GM23338 (cell line): ENCODE measurements around the gene TMEM151B. TPM values are rescaled to one million over a fixed set of nuclear protein-coding genes. Genes with fewer than 3 reads are reported as not detected.

ENCODE experiments used
- ATAC-seq: fragments of 200-7000 bp; cut with Tn5 transposase; 3 replicates; pipeline ENCODE4 v1.9.1; 2020
- DNase-seq: peaks from one replicate; pipeline ENCODE4 v3.0.0-alpha.2; 2015; ENCODE audit warnings: low spot score
- H2AFZ ChIP-seq: fragments of 200-600 bp; sonication (generic); 2 replicates; pipeline ENCODE4 v1.8.0; 2016; ENCODE audit warnings: antibody characterized with exemption, mild to moderate bottlenecking, moderate library complexity
- H3F3A ChIP-seq: fragments of 200-600 bp; sonication (generic); replicated peaks from 2 replicates; pipeline ENCODE4 v1.8.0; 2017; ENCODE audit warnings: antibody characterized with exemption, mixed run types, low read depth
- H3K27ac ChIP-seq: fragments of 200-600 bp; sonication (generic); 2 replicates; pipeline ENCODE4 v1.6.1; 2016; ENCODE audit warnings: low read depth
- H3K27me3 ChIP-seq: fragments of 200-600 bp; sonication (generic); 2 replicates; pipeline ENCODE4 v1.8.0; 2016; ENCODE audit warnings: mild to moderate bottlenecking, mixed run types, moderate library complexity; ENCODE audit not compliant: insufficient read depth
- H3K36me3 ChIP-seq: fragments of 200-600 bp; sonication (generic); 2 replicates; pipeline ENCODE4 v1.8.0; 2016; ENCODE audit warnings: mild to moderate bottlenecking; ENCODE audit not compliant: insufficient read depth
- H3K4me1 ChIP-seq: fragments of 200-600 bp; sonication (generic); 2 replicates; pipeline ENCODE4 v1.8.0; 2016; ENCODE audit warnings: mild to moderate bottlenecking, moderate library complexity; ENCODE audit not compliant: insufficient read depth
- H3K4me2 ChIP-seq: fragments of 200-600 bp; sonication (generic); 2 replicates; pipeline ENCODE4 v1.7.1; 2017; ENCODE audit warnings: mixed run types
- H3K4me3 ChIP-seq: fragments of 200-600 bp; sonication (generic); 2 replicates; pipeline ENCODE4 v1.6.1; 2016; ENCODE audit warnings: mixed run types
- H3K79me2 ChIP-seq: fragments of 200-600 bp; sonication (generic); replicated peaks from 2 replicates; pipeline ENCODE4 v1.8.0; 2017; ENCODE audit warnings: mild to moderate bottlenecking; ENCODE audit not compliant: insufficient read depth
- H3K9me2 ChIP-seq: fragments of 200-600 bp; sonication (generic); 2 replicates; pipeline ENCODE4 v1.8.0; 2017; ENCODE audit not compliant: insufficient read depth
- H4K20me1 ChIP-seq: fragments of 200-600 bp; sonication (generic); replicated peaks from 2 replicates; pipeline ENCODE4 v1.8.0; 2017; ENCODE audit warnings: mild to moderate bottlenecking; ENCODE audit not compliant: insufficient read depth
- H3K27ac Mint-ChIP-seq: 2 replicates; pipeline ENCODE4 v1.8.0; 2020; ENCODE audit warnings: inconsistent platforms, mild to moderate bottlenecking, moderate library complexity, mixed read lengths
- H3K27me3 Mint-ChIP-seq: 3 replicates; pipeline ENCODE4 v1.8.0; 2022; ENCODE audit warnings: low read depth, mild to moderate bottlenecking, moderate library complexity, mixed read lengths, inconsistent platforms; ENCODE audit not compliant: insufficient read depth, poor library complexity
- H3K36me3 Mint-ChIP-seq: 3 replicates; pipeline ENCODE4 v1.8.0; 2021; ENCODE audit warnings: low read depth, mild to moderate bottlenecking, inconsistent platforms, moderate library complexity, mixed read lengths
- H3K4me1 Mint-ChIP-seq: 3 replicates; pipeline ENCODE4 v1.8.0; 2020; ENCODE audit warnings: mild to moderate bottlenecking, inconsistent platforms, mixed read lengths
- H3K4me3 Mint-ChIP-seq: 3 replicates; pipeline ENCODE4 v1.8.0; 2021; ENCODE audit warnings: moderate library complexity, mild to moderate bottlenecking, inconsistent platforms, mixed read lengths
- H3K9me3 Mint-ChIP-seq: 3 replicates; pipeline ENCODE4 v1.8.0; 2020; ENCODE audit warnings: moderate library complexity, mild to moderate bottlenecking, inconsistent platforms, mixed read lengths
- CREB1 ChIP-seq: fragments of 250-450 bp; sonication (Bioruptor Pico); IDR thresholded peaks from 2 replicates; pipeline ENCODE4 v1.5.0; 2020; ENCODE audit warnings: low read depth, mild to moderate bottlenecking, moderate library complexity
- EZH2 ChIP-seq: fragments of 200-600 bp; sonication (generic); IDR thresholded peaks from one replicate; pipeline ENCODE4 v1.8.0; 2017; ENCODE audit warnings: antibody characterized with exemption, mild to moderate bottlenecking, low read depth; ENCODE audit not compliant: unreplicated experiment
- EZH2phosphoT487 ChIP-seq: fragments of 200-600 bp; sonication (generic); IDR thresholded peaks from one replicate; pipeline ENCODE4 v1.8.1; 2018; ENCODE audit warnings: antibody characterized with exemption; ENCODE audit not compliant: unreplicated experiment
- JUNB ChIP-seq: IDR thresholded peaks from one replicate; pipeline ENCODE4 v1.6.1; 2016; ENCODE audit warnings: antibody characterized with exemption; ENCODE audit not compliant: unreplicated experiment
- NANOG ChIP-seq: IDR thresholded peaks from 2 replicates; pipeline ENCODE4 v1.6.1; 2016; ENCODE audit warnings: antibody characterized with exemption, borderline replicate concordance
- POLR2AphosphoS5 ChIP-seq: IDR thresholded peaks from 2 replicates; pipeline ENCODE4 v1.6.1; 2016; ENCODE audit warnings: antibody characterized with exemption, low read depth
- STAT1 ChIP-seq: IDR thresholded peaks from one replicate; pipeline ENCODE4 v1.6.1; 2016; ENCODE audit warnings: antibody characterized with exemption; ENCODE audit not compliant: unreplicated experiment
- ZNF114 ChIP-seq: fragments of 250-450 bp; sonication (Bioruptor Pico); IDR thresholded peaks from 2 replicates; pipeline ENCODE4 v1.5.0; 2020; ENCODE audit warnings: mild to moderate bottlenecking, moderate library complexity
- ZNF331 ChIP-seq: fragments of 250-450 bp; sonication (Bioruptor Pico); IDR thresholded peaks from 2 replicates; pipeline ENCODE4 v1.5.0; 2020; ENCODE audit warnings: low read depth, mild to moderate bottlenecking, moderate library complexity
- polyA plus RNA-seq: library from polyadenylated mRNA; unstranded; fragments of >200 nt; fragmentation: Nextera tagmentation; extraction: Ambion mirVana; gene quantifications from 2 replicates; pipeline ENCODE4 v1.2.1, GENCODE V29; 2016
- total RNA-seq: library from RNA; depleted of rRNA; stranded (reverse); fragments of >200 nt; shearing (Covaris generic); gene quantifications from 2 replicates; pipeline ENCODE4 v1.2.3, GENCODE V29; 2014
- TF ChIP-seq, protein P1 (sequence below): IDR thresholded peaks from 2 replicates; pipeline ENCODE4 v1.6.1; 2016; ENCODE audit warnings: antibody characterized with exemption
- TF ChIP-seq, protein P2 (sequence below), 2 experiments: fragments of 200-600 bp in 1 of 2; sonication (generic) in 1 of 2; conservative IDR thresholded peaks; 2 replicates each; pipeline versions ENCODE4 v1.5.1 to v1.6.1; 2016 to 2017; ENCODE audit warnings: antibody characterized with exemption in 2 of 2, low read depth in 2 of 2, mild to moderate bottlenecking in 2 of 2, moderate library complexity in 1 of 2
- TF ChIP-seq, protein P3 (sequence below): fragments of 250-450 bp; sonication (Bioruptor Pico); IDR thresholded peaks from 2 replicates; pipeline ENCODE4 v1.5.0; 2020; ENCODE audit warnings: mild to moderate bottlenecking, moderate library complexity
- TF ChIP-seq, protein P4 (sequence below): IDR thresholded peaks from one replicate; pipeline ENCODE4 v1.6.1; 2018; ENCODE audit warnings: antibody characterized with exemption; ENCODE audit not compliant: unreplicated experiment

TMEM151B gene
- total and polyA plus RNA-seq, 2 experiments from 2014 or later, result 0.91 to 14.6 TPM

DNA sequence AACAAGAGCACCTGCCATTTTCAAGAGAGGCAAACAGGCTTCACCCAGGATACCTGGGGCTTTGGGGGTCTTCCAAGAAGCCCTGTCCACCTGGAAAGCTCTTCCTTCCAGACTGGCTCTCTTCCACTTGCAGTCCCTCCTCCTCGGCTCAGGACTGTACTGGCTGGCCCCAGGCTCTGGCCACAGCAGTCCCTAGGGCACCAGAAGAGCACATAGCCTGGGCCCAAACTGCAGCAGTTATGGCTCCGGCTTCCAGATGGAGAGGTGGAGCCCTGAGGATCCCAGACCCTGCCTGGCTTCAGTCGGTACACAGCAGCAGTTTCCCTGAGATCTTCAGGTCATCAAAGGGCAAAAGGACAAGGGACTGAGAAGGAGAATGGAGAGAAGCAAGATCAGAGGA is 11.3 kb upstream of the TMEM151B start:
- Histone ChIP-seq H2AFZ (no peak overlapping the region), H3K27ac (no peak overlapping the region), H3K4me3 (no peak overlapping the region), H4K20me1 (peaks cover 6% of the 10 kb centered on the region; the same call in 1 of the 2 replicates), H3K27me3 (no peaks in the 10 kb centered on the region), H3K36me3 (peaks cover 5% of the 10 kb centered on the region), H3K4me1 (peaks cover 11% of the 10 kb centered on the region), H3K9me2 (no peaks in the 10 kb centered on the region), H3K79me2 (peaks cover 13% of the 10 kb centered on the region; the same call in 1 of the 2 replicates), H3F3A (peaks cover 30% of the 10 kb centered on the region), H3K4me2 (no peak overlapping the region)
- Mint-ChIP-seq H3K4me3 (peak overlapping the region; percentile 78; the same call in 2 of the 3 replicates), H3K4me1 (peaks cover 51% of the 10 kb centered on the region), H3K27me3 (peaks cover 46% of the 10 kb centered on the region), H3K36me3 (peaks cover 44% of the 10 kb centered on the region), H3K9me3 (peaks cover 7% of the 10 kb centered on the region), H3K27ac (no peak overlapping the region)
- ATAC-seq (no peak), DNase-seq (no peak)
- no peak for TF ChIP-seq EZH2
- no peak for TF ChIP-seq NANOG
- no peak for TF ChIP-seq POLR2AphosphoS5
- no peak for TF ChIP-seq STAT1
- TF ChIP-seq JUNB, result no peak
- no peak for TF ChIP-seq CREB1 (CRISPR knock-in tag)
- TF ChIP-seq ZNF331 (CRISPR knock-in tag), result no peak
- TF ChIP-seq, protein P1, sequence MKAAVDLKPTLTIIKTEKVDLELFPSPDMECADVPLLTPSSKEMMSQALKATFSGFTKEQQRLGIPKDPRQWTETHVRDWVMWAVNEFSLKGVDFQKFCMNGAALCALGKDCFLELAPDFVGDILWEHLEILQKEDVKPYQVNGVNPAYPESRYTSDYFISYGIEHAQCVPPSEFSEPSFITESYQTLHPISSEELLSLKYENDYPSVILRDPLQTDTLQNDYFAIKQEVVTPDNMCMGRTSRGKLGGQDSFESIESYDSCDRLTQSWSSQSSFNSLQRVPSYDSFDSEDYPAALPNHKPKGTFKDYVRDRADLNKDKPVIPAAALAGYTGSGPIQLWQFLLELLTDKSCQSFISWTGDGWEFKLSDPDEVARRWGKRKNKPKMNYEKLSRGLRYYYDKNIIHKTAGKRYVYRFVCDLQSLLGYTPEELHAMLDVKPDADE, result no peak
- no peak for TF ChIP-seq ZNF114 (CRISPR knock-in tag)
- TF ChIP-seq EZH2phosphoT487, result no peak
- TF ChIP-seq, protein P2, sequence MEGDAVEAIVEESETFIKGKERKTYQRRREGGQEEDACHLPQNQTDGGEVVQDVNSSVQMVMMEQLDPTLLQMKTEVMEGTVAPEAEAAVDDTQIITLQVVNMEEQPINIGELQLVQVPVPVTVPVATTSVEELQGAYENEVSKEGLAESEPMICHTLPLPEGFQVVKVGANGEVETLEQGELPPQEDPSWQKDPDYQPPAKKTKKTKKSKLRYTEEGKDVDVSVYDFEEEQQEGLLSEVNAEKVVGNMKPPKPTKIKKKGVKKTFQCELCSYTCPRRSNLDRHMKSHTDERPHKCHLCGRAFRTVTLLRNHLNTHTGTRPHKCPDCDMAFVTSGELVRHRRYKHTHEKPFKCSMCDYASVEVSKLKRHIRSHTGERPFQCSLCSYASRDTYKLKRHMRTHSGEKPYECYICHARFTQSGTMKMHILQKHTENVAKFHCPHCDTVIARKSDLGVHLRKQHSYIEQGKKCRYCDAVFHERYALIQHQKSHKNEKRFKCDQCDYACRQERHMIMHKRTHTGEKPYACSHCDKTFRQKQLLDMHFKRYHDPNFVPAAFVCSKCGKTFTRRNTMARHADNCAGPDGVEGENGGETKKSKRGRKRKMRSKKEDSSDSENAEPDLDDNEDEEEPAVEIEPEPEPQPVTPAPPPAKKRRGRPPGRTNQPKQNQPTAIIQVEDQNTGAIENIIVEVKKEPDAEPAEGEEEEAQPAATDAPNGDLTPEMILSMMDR (conservative IDR thresholded peaks at IDR 0.05; ENCODE audit: low read depth in 2 of 2), result no peak
- TF ChIP-seq, protein P3, sequence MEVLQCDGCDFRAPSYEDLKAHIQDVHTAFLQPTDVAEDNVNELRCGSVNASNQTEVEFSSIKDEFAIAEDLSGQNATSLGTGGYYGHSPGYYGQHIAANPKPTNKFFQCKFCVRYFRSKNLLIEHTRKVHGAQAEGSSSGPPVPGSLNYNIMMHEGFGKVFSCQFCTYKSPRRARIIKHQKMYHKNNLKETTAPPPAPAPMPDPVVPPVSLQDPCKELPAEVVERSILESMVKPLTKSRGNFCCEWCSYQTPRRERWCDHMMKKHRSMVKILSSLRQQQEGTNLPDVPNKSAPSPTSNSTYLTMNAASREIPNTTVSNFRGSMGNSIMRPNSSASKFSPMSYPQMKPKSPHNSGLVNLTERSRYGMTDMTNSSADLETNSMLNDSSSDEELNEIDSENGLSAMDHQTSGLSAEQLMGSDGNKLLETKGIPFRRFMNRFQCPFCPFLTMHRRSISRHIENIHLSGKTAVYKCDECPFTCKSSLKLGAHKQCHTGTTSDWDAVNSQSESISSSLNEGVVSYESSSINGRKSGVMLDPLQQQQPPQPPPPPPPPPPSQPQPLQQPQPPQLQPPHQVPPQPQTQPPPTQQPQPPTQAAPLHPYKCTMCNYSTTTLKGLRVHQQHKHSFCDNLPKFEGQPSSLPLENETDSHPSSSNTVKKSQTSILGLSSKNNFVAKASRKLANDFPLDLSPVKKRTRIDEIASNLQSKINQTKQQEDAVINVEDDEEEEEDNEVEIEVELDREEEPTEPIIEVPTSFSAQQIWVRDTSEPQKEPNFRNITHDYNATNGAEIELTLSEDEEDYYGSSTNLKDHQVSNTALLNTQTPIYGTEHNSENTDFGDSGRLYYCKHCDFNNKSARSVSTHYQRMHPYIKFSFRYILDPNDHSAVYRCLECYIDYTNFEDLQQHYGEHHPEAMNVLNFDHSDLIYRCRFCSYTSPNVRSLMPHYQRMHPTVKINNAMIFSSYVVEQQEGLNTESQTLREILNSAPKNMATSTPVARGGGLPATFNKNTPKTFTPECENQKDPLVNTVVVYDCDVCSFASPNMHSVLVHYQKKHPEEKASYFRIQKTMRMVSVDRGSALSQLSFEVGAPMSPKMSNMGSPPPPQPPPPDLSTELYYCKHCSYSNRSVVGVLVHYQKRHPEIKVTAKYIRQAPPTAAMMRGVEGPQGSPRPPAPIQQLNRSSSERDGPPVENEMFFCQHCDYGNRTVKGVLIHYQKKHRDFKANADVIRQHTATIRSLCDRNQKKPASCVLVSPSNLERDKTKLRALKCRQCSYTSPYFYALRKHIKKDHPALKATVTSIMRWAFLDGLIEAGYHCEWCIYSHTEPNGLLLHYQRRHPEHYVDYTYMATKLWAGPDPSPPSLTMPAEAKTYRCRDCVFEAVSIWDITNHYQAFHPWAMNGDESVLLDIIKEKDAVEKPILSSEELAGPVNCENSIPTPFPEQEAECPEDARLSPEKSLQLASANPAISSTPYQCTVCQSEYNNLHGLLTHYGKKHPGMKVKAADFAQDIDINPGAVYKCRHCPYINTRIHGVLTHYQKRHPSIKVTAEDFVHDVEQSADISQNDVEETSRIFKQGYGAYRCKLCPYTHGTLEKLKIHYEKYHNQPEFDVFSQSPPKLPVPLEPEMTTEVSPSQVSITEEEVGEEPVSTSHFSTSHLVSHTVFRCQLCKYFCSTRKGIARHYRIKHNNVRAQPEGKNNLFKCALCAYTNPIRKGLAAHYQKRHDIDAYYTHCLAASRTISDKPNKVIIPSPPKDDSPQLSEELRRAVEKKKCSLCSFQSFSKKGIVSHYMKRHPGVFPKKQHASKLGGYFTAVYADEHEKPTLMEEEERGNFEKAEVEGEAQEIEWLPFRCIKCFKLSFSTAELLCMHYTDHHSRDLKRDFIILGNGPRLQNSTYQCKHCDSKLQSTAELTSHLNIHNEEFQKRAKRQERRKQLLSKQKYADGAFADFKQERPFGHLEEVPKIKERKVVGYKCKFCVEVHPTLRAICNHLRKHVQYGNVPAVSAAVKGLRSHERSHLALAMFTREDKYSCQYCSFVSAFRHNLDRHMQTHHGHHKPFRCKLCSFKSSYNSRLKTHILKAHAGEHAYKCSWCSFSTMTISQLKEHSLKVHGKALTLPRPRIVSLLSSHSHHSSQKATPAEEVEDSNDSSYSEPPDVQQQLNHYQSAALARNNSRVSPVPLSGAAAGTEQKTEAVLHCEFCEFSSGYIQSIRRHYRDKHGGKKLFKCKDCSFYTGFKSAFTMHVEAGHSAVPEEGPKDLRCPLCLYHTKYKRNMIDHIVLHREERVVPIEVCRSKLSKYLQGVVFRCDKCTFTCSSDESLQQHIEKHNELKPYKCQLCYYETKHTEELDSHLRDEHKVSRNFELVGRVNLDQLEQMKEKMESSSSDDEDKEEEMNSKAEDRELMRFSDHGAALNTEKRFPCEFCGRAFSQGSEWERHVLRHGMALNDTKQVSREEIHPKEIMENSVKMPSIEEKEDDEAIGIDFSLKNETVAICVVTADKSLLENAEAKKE (CRISPR knock-in tag), result no peak
- TF ChIP-seq, protein P4, sequence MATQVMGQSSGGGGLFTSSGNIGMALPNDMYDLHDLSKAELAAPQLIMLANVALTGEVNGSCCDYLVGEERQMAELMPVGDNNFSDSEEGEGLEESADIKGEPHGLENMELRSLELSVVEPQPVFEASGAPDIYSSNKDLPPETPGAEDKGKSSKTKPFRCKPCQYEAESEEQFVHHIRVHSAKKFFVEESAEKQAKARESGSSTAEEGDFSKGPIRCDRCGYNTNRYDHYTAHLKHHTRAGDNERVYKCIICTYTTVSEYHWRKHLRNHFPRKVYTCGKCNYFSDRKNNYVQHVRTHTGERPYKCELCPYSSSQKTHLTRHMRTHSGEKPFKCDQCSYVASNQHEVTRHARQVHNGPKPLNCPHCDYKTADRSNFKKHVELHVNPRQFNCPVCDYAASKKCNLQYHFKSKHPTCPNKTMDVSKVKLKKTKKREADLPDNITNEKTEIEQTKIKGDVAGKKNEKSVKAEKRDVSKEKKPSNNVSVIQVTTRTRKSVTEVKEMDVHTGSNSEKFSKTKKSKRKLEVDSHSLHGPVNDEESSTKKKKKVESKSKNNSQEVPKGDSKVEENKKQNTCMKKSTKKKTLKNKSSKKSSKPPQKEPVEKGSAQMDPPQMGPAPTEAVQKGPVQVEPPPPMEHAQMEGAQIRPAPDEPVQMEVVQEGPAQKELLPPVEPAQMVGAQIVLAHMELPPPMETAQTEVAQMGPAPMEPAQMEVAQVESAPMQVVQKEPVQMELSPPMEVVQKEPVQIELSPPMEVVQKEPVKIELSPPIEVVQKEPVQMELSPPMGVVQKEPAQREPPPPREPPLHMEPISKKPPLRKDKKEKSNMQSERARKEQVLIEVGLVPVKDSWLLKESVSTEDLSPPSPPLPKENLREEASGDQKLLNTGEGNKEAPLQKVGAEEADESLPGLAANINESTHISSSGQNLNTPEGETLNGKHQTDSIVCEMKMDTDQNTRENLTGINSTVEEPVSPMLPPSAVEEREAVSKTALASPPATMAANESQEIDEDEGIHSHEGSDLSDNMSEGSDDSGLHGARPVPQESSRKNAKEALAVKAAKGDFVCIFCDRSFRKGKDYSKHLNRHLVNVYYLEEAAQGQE, result no peak
